Thoracic aorta (tissue), 2 donors: ENCODE results near the gene SOX14. TPM values are rescaled to one million over a fixed set of nuclear protein-coding genes. Genes with fewer than 3 reads are reported as not detected.

Experiments used
- ATAC-seq: fragments of 150-250 bp; one replicate; pipeline ENCODE4 v1.8.0; 2017; ENCODE audit warnings: low read depth; ENCODE audit not compliant: insufficient number of reproducible peaks, low FRiP score
- DNase-seq: peaks from one replicate; pipeline ENCODE4 v3.0.0-alpha.2; 2020; ENCODE audit warnings: low spot score
- H3K27ac ChIP-seq, 2 donors: fragments of 200-600 bp; sonication (generic); 1 replicate in 1 of 2; 2 replicates in 1 of 2; pipeline ENCODE4 v1.5.1; 2016; ENCODE audit warnings: mild to moderate bottlenecking in 2 of 2, moderate library complexity in 2 of 2
- H3K27me3 ChIP-seq: fragments of 200-600 bp; sonication (generic); replicated peaks from 2 replicates; pipeline ENCODE4 v1.6.0; 2016; ENCODE audit warnings: mild to moderate bottlenecking; ENCODE audit not compliant: insufficient read depth
- H3K36me3 ChIP-seq: fragments of 200-600 bp; sonication (generic); one replicate; pipeline ENCODE4 v1.5.1; 2016
- H3K4me1 ChIP-seq, 2 donors: fragments of 200-600 bp; sonication (generic); 1 replicate in 1 of 2; 2 replicates in 1 of 2; pipeline versions ENCODE4 v1.5.1 to v1.6.0; 2016; ENCODE audit warnings: low read depth in 2 of 2, mild to moderate bottlenecking in 1 of 2; ENCODE audit not compliant: control insufficient read depth in 1 of 2
- H3K4me3 ChIP-seq: fragments of 200-600 bp; sonication (generic); 2 replicates; pipeline ENCODE4 v1.5.1; 2016; ENCODE audit warnings: mild to moderate bottlenecking
- H3K9me3 ChIP-seq: fragments of 200-600 bp; sonication (generic); 2 replicates; pipeline ENCODE4 v1.5.1; 2016
- CTCF ChIP-seq: fragments of 200-600 bp; sonication (generic); IDR thresholded peaks from one replicate; pipeline ENCODE4 v1.5.1; 2019; ENCODE audit warnings: antibody characterized with exemption
- total RNA-seq, 2 donors: library from RNA; depleted of rRNA; stranded (reverse); fragments of >200 nt; gene quantifications; one replicate each; pipeline versions ENCODE4 v1.1.0 to v1.2.3, GENCODE V29; 2016

SOX14 gene
- total RNA-seq, 2 donors from 2014 or later, result not detected

GRCh38 chr3:137768361-137769321, 4.5 kb downstream of the SOX14 start:
- H3K36me3 ChIP-seq, result no peaks in the 10 kb centered on the region
- H3K4me1 ChIP-seq, result peaks cover 21 to 50% of the 10 kb centered on the region in 2 donors
- no peak for DNase-seq
- peaks cover 5% of the 10 kb centered on the region for H3K27me3 ChIP-seq
- H3K27ac ChIP-seq, result no peak overlapping the region
- no peaks in the 10 kb centered on the region for H3K9me3 ChIP-seq
- H3K4me3 ChIP-seq, result peak overlapping the region; percentile 69
- no peak for ATAC-seq
- no peak for TF ChIP-seq CTCF

GRCh38 chr3:137769322-137770065, 5.4 kb downstream of the SOX14 start:
- no peak for TF ChIP-seq CTCF
- H3K27me3 ChIP-seq, result peaks cover 5% of the 10 kb centered on the region

GRCh38 chr3:137770066-137770834, 6.1 kb downstream of the SOX14 start:
- Histone ChIP-seq H3K27ac (no peak overlapping the region), H3K27me3 (peaks cover 5% of the 10 kb centered on the region), H3K4me1 (peaks cover 21 to 45% of the 10 kb centered on the region in 2 donors), H3K9me3 (no peaks in the 10 kb centered on the region), H3K4me3 (peak overlapping the region; percentile 58), H3K36me3 (no peaks in the 10 kb centered on the region)
- no peak for ATAC-seq
- no peak for TF ChIP-seq CTCF
- DNase-seq, result no peak

More at GRCh38 chr3:137769322-137770065, 5.4 kb downstream of the SOX14 start:
- Histone ChIP-seq H3K4me3 (peak overlapping the region; percentile 69), H3K27ac (no peak overlapping the region), H3K9me3 (no peaks in the 10 kb centered on the region), H3K36me3 (no peaks in the 10 kb centered on the region), H3K4me1 (peaks cover 21 to 45% of the 10 kb centered on the region in 2 donors)
- ATAC-seq (no peak), DNase-seq (no peak)

GRCh38 chr3:137770835-137771399, 6.8 kb downstream of the SOX14 start:
- H3K27me3 ChIP-seq, result peaks cover 5% of the 10 kb centered on the region
- peaks cover 21 to 45% of the 10 kb centered on the region in 2 donors for H3K4me1 ChIP-seq

More at GRCh38 chr3:137770835-137771399, 6.8 kb downstream of the SOX14 start:
- Histone ChIP-seq H3K4me3 (peak overlapping the region; percentile 58), H3K27ac (no peak overlapping the region), H3K36me3 (no peaks in the 10 kb centered on the region), H3K9me3 (no peaks in the 10 kb centered on the region)
- no peak for TF ChIP-seq CTCF
- DNase-seq (no peak), ATAC-seq (no peak)
